Panc1 (cell line): Measurements from ENCODE around the gene MAN1A1. TPM values are rescaled to one million over a fixed set of nuclear protein-coding genes. Genes with fewer than 3 reads are reported as not detected.

Experiments
- ATAC-seq: fragments of 200-7000 bp; cut with Tn5 transposase; 2 replicates; pipeline ENCODE4 v1.9.1; 2020; ENCODE audit warnings: mild to moderate bottlenecking, moderate library complexity
- BruUV-seq: library from RNA; stranded (reverse); fragments of 400-500 nt; replicated peaks from 2 replicates; lab custom pipeline; 2021; lab: Mats Ljungman, UMichigan
- CTCF ChIA-PET: fragments of 300-600 bp; sonication (Branson Sonifier 250); formaldehyde crosslinking; loops from one replicate; lab custom pipeline; 2022; ENCODE audit warnings: antibody characterized with exemption; lab: Charles Lee
- POLR2A ChIA-PET: fragments of 300-600 bp; sonication (Branson Sonifier 250); formaldehyde crosslinking; loops from one replicate; lab custom pipeline; 2022; ENCODE audit warnings: antibody characterized with exemption; lab: Charles Lee
- DNase-seq: peaks from one replicate; pipeline ENCODE4 v3.0.0-alpha.2; 2010; ENCODE audit warnings: low read depth, low spot score
- H3K27ac ChIP-seq: 2 replicates; pipeline ENCODE4 v1.5.1; 2011; ENCODE audit warnings: mild to moderate bottlenecking, low read length, inconsistent platforms
- H3K27me3 ChIP-seq: fragments of 200-500 bp; sonication (Bioruptor generic); 2 replicates; pipeline ENCODE4 v1.6.0; 2014; ENCODE audit warnings: low read length, inconsistent platforms; ENCODE audit not compliant: control insufficient read depth, insufficient read depth
- H3K36me3 ChIP-seq: fragments of 200-500 bp; sonication (Bioruptor generic); 2 replicates; pipeline ENCODE4 v1.5.1; 2014; ENCODE audit warnings: inconsistent platforms, mild to moderate bottlenecking, low read length, moderate library complexity; ENCODE audit not compliant: control insufficient read depth, insufficient read depth
- H3K4me1 ChIP-seq: 2 replicates; pipeline ENCODE4 v1.5.1; 2011; ENCODE audit warnings: inconsistent platforms, mild to moderate bottlenecking, low read length, moderate library complexity; ENCODE audit not compliant: control insufficient read depth, insufficient read depth
- H3K4me3 ChIP-seq, 2 experiments: 2 replicates each; pipeline ENCODE4 v1.5.1; 2011 to 2012; ENCODE audit warnings: low read depth in 2 of 2, low read length in 2 of 2, mild to moderate bottlenecking in 2 of 2, inconsistent platforms in 1 of 2, moderate library complexity in 1 of 2
- H3K9me3 ChIP-seq: fragments of 200-500 bp; sonication (Bioruptor generic); 2 replicates; pipeline ENCODE4 v1.5.1; 2014; ENCODE audit warnings: low read depth, mild to moderate bottlenecking, inconsistent platforms, low read length, moderate library complexity; ENCODE audit not compliant: control insufficient read depth, insufficient read depth
- POLR2AphosphoS5 ChIP-seq: IDR thresholded peaks from 2 replicates; pipeline ENCODE4 v1.6.1; 2012; ENCODE audit warnings: mild to moderate bottlenecking, low read depth, low read length, moderate library complexity
- SIN3A ChIP-seq: IDR thresholded peaks from 2 replicates; pipeline ENCODE4 v1.6.1; 2012; ENCODE audit warnings: low read depth, mild to moderate bottlenecking, low read length, moderate library complexity, borderline replicate concordance; ENCODE audit not compliant: insufficient read depth
- TCF7L2 ChIP-seq: IDR thresholded peaks from 2 replicates; pipeline ENCODE4 v1.6.1; 2011; ENCODE audit warnings: mild to moderate bottlenecking, low read depth, low read length, inconsistent platforms
- in situ Hi-C: cut with HindIII; loops from 2 replicates; pipeline ENCODE4 v1.10.0; 2016; ENCODE audit warnings: low sequenced_read_pairs, low pct_unique_long_range_greater_than_20kb
- intact Hi-C: fragments of 100-400 bp; cut with micrococcal nuclease; formaldehyde crosslinking; loops from one replicate; pipeline ENCODE4 v1.10.0; 2022; ENCODE audit not compliant: unreplicated experiment
- total RNA-seq: library from RNA; stranded (reverse); gene quantifications from one replicate; pipeline ENCODE4 v1.2.1, GENCODE V29; 2021; ENCODE audit not compliant: unreplicated experiment
- TF ChIP-seq, protein P1 (sequence below), 2 experiments: IDR thresholded peaks; 2 replicates each; pipeline ENCODE4 v1.6.1; 2011 to 2012; ENCODE audit warnings: low read depth in 2 of 2, control low read depth in 1 of 2, low read length in 1 of 2, mild to moderate bottlenecking in 1 of 2, moderate library complexity in 1 of 2; ENCODE audit not compliant: insufficient read depth in 1 of 2
- TF ChIP-seq, protein P2 (sequence below): fragments of 450-650 bp; IDR thresholded peaks from 2 replicates; pipeline ENCODE4 v1.5.1; 2017; ENCODE audit warnings: mild to moderate bottlenecking

MAN1A1 gene
- total RNA-seq, 1 experiment from 2014 or later = 3.2 TPM

DNA sequence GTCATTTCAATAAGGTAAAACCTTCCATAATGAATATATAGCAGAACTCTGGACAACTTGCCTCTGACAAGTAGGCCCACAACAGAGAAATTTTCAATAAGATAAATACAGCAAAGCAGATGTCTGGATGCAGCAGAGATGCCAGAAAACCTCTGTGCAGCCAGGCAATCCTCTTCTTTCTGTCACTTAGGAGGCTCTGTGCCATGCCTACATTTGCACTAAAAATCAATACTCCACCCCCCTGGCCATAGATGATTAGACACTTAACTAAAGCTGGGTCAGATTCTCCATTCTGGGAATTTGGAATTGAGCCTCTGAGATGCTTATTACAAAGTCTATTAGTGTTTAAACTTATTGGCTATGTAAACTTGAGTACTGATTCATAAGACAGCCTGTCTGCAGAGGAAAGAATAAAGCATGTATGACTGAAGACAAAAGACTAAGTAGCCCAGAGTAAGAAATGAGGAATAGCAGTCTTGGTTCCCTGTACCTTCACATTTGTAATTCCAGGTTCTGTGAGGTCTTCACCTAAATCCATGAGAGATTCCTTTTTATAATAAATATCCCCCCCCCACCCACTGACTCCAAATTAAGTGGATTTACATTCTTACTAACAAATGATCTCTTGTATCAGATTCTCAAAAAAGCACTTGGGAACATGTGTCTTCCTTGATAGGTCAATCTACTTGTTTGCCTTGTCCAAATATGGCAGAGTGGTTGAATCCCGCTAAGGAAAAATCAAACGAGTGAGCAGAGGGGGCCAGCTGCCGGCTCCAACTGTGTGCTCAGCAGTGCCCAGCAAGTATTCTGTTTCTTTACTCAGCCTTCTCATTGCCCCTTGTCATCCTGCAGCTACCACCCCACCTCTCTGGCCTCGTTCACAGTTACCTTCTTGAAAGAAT is 20.4 kb downstream of the MAN1A1 start:
- no peaks in the 10 kb centered on the region for H3K4me1 ChIP-seq
- in situ Hi-C loops (no loop called here), intact Hi-C loops (no loop called here)
- POLR2A ChIA-PET = interaction anchor here (0.5 kb wide), 1 partner anchor 14 kb away, joined by 4 read pairs; no protein-coding TSS in a partner anchor
- no TSS peak for BruUV-seq
- TF ChIP-seq TCF7L2 (no peak), SIN3A (no peak), POLR2AphosphoS5 (no peak)
- TF ChIP-seq, protein P1, sequence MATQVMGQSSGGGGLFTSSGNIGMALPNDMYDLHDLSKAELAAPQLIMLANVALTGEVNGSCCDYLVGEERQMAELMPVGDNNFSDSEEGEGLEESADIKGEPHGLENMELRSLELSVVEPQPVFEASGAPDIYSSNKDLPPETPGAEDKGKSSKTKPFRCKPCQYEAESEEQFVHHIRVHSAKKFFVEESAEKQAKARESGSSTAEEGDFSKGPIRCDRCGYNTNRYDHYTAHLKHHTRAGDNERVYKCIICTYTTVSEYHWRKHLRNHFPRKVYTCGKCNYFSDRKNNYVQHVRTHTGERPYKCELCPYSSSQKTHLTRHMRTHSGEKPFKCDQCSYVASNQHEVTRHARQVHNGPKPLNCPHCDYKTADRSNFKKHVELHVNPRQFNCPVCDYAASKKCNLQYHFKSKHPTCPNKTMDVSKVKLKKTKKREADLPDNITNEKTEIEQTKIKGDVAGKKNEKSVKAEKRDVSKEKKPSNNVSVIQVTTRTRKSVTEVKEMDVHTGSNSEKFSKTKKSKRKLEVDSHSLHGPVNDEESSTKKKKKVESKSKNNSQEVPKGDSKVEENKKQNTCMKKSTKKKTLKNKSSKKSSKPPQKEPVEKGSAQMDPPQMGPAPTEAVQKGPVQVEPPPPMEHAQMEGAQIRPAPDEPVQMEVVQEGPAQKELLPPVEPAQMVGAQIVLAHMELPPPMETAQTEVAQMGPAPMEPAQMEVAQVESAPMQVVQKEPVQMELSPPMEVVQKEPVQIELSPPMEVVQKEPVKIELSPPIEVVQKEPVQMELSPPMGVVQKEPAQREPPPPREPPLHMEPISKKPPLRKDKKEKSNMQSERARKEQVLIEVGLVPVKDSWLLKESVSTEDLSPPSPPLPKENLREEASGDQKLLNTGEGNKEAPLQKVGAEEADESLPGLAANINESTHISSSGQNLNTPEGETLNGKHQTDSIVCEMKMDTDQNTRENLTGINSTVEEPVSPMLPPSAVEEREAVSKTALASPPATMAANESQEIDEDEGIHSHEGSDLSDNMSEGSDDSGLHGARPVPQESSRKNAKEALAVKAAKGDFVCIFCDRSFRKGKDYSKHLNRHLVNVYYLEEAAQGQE (IDR thresholded peaks at IDR 0.05; ENCODE audit: insufficient read depth in 1 of 2, low read depth in 2 of 2, low read length in 1 of 2) = no peak
- TF ChIP-seq, protein P2, sequence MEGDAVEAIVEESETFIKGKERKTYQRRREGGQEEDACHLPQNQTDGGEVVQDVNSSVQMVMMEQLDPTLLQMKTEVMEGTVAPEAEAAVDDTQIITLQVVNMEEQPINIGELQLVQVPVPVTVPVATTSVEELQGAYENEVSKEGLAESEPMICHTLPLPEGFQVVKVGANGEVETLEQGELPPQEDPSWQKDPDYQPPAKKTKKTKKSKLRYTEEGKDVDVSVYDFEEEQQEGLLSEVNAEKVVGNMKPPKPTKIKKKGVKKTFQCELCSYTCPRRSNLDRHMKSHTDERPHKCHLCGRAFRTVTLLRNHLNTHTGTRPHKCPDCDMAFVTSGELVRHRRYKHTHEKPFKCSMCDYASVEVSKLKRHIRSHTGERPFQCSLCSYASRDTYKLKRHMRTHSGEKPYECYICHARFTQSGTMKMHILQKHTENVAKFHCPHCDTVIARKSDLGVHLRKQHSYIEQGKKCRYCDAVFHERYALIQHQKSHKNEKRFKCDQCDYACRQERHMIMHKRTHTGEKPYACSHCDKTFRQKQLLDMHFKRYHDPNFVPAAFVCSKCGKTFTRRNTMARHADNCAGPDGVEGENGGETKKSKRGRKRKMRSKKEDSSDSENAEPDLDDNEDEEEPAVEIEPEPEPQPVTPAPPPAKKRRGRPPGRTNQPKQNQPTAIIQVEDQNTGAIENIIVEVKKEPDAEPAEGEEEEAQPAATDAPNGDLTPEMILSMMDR = no peak
- no peak overlapping the region for H3K4me3 ChIP-seq
- no peaks in the 10 kb centered on the region for H3K9me3 ChIP-seq
- DNase-seq (no peak), ATAC-seq (no peak)
- H3K27ac ChIP-seq = no peak overlapping the region
- CTCF ChIA-PET = no interaction called here
- 0 out of 2 replicates have a peak, but pooled peaks cover 3% of the 10 kb centered on the region for H3K27me3 ChIP-seq
- H3K36me3 ChIP-seq = no peaks in the 10 kb centered on the region

DNA sequence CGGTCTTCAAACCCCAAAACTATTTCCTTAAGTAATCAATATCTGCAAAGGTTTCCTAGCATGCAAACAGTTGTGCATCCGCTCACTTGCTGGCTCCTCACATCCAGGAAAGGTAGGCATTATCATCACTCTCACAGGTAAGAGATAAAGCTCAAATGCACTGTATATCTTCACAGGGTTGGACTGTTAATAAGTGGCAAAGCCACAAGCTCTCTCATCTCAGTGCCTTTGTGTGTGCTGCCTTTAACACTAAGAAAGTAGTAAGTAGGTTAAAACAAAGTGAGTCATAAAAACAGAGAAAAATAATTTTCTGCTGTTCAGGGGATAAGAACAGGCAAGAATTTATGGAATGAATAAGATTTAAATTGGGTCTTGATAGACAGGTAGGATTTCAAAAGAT is 21.3 kb downstream of the MAN1A1 start:
- BruUV-seq = no TSS peak
- intact Hi-C loops = no loop called here
- in situ Hi-C loops = no loop called here

More for the DNA sequence above, 21.3 kb downstream of the MAN1A1 start:
- POLR2A ChIA-PET = no interaction called here
- TF ChIP-seq, protein P2 = no peak
- no peak for TF ChIP-seq TCF7L2
- TF ChIP-seq SIN3A = no peak
- TF ChIP-seq, protein P1 (IDR thresholded peaks at IDR 0.05; ENCODE audit: insufficient read depth in 1 of 2, low read depth in 2 of 2, low read length in 1 of 2) = no peak
- no peak for TF ChIP-seq POLR2AphosphoS5
- H3K9me3 ChIP-seq = no peaks in the 10 kb centered on the region
- DNase-seq (no peak), ATAC-seq (no peak)
- H3K27ac ChIP-seq = no peak overlapping the region
- H3K36me3 ChIP-seq = no peaks in the 10 kb centered on the region
- no peaks in the 10 kb centered on the region for H3K27me3 ChIP-seq
- no peaks in the 10 kb centered on the region for H3K4me1 ChIP-seq
- CTCF ChIA-PET = no interaction called here
- no peak overlapping the region for H3K4me3 ChIP-seq
